GM12875 (cell line): ENCODE measurements around the gene UNC45B.
"Not testable (repeated sequence)": the region's sequence is repeated elsewhere in the genome, so short reads cannot be mapped to it uniquely, and the experiment has no call there.

Source experiments
- H3K4me3 ChIP-seq: one replicate; pipeline ENCODE4 v1.5.1; 2011; ENCODE audit warnings: low read depth, low read length, control low read depth
- TF ChIP-seq, protein P1 (sequence below): IDR thresholded peaks from 2 replicates; pipeline ENCODE4 v1.5.1; 2011; ENCODE audit warnings: low read depth, mild to moderate bottlenecking, control low read depth, inconsistent platforms, low read length, moderate library complexity, borderline replicate concordance; ENCODE audit not compliant: insufficient read depth

UNC45B gene

GRCh38 chr17:35171834-35172233, 24.2 kb downstream of the UNC45B start:
- TF ChIP-seq, protein P1, sequence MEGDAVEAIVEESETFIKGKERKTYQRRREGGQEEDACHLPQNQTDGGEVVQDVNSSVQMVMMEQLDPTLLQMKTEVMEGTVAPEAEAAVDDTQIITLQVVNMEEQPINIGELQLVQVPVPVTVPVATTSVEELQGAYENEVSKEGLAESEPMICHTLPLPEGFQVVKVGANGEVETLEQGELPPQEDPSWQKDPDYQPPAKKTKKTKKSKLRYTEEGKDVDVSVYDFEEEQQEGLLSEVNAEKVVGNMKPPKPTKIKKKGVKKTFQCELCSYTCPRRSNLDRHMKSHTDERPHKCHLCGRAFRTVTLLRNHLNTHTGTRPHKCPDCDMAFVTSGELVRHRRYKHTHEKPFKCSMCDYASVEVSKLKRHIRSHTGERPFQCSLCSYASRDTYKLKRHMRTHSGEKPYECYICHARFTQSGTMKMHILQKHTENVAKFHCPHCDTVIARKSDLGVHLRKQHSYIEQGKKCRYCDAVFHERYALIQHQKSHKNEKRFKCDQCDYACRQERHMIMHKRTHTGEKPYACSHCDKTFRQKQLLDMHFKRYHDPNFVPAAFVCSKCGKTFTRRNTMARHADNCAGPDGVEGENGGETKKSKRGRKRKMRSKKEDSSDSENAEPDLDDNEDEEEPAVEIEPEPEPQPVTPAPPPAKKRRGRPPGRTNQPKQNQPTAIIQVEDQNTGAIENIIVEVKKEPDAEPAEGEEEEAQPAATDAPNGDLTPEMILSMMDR, result no peak
- H3K4me3 ChIP-seq, result no peak overlapping the region

DNA sequence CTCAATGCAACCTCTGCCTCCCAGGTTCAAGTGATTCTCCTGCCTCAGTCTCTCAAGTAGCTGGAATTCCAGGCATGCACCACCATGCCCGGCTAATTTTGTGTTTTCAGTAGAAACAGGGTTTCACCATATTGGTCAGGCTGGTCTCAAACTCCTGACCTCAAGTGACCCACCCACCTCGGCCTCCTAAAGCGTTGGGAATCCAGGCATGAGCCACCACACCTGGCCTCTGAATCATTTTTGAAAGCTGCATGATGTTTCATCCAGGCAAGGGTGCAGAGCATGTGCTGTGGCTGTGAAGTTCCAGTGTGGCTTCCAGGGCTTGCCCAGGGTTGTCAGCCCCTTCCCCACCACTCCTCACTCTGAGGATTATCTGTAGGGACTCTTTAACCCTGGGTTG, 24.7 kb downstream of the UNC45B start:
- H3K4me3 ChIP-seq, result not testable (repeated sequence)

GRCh38 chr17:35174835-35175334, 27.3 kb downstream of the UNC45B start:
- TF ChIP-seq, protein P1, result no peak
- H3K4me3 ChIP-seq, result no peak overlapping the region

GRCh38 chr17:35175638-35176415, 28.2 kb downstream of the UNC45B start:
- no peak overlapping the region for H3K4me3 ChIP-seq
- TF ChIP-seq, protein P1, result no peak

- no peak overlapping the region for H3K4me3 ChIP-seq
- TF ChIP-seq, protein P1, result no peak
Measured at GRCh38 chr17:35176897-35177296, 29.3 kb downstream of the UNC45B start.

DNA sequence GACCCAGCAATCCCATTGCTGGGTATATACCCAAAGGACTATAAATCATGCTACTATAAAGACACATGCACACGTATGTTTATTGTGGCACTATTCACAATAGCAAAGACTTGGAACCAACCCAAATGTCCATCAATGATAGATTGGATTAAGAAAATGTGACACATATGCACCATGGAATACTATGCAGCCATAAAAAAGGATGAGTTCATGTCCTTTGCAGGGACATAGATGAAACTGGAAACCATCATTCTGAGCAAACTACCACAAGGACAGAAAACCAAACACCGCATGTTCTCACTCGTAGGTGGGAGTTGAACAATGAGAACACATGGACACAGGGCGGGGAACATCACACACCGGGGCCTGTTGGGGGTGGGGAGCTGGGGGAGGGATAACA, 31.8 kb downstream of the UNC45B start:
- H3K4me3 ChIP-seq, result not testable (repeated sequence)

DNA sequence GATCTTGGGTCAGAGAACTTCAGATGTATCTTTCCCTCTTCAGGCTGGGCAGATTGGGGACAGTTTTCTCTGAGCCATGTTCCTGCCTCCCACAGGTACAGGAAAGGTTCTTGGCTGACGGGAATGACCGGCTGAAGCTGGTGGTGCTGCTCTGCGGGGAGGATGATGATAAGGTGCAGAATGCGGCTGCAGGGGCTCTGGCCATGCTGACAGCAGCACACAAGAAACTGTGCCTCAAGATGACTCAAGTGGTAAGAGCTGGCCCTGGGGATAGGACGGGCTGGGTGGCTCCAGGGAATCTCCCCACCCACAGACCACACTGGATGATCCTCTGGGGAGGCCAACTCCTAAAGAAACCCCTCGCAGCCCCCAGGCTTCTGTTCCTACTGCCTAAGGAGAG, 35.7 kb downstream of the UNC45B start:
- TF ChIP-seq, protein P1, result no peak
- no peak overlapping the region for H3K4me3 ChIP-seq

DNA sequence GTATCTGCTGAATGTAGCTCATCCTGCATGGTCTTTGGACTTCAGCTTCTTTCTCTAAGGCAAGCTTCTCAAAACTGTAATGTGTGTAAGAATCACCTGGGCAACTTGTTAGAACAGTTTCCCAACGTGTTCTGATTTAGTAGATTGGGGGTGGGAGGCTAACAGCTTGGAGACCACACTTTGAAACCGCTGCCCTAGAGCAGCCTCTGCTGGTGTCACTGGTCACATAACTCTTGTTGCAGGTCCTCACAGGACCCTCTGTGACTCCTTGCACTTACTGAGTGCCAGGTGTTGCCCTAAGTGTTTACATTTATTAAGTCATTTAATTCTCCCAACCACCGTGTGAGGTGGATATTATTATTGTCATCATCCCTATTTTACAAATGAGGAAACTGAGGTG, 36.7 kb downstream of the UNC45B start:
- H3K4me3 ChIP-seq, result no peak overlapping the region
- TF ChIP-seq, protein P1, result no peak
